HEK293T (cell line): ENCODE measurements around the gene MKX.

Experiments
- BHLHE40 ChIP-seq: fragments of 450-650 bp; IDR thresholded peaks from 2 replicates; pipeline ENCODE4 v1.6.1; 2016; ENCODE audit warnings: mild to moderate bottlenecking, moderate library complexity, borderline replicate concordance
- SUZ12 ChIP-seq: fragments of 450-650 bp; IDR thresholded peaks from 2 replicates; pipeline ENCODE4 v1.6.1; 2016; ENCODE audit warnings: mild to moderate bottlenecking

DNA sequence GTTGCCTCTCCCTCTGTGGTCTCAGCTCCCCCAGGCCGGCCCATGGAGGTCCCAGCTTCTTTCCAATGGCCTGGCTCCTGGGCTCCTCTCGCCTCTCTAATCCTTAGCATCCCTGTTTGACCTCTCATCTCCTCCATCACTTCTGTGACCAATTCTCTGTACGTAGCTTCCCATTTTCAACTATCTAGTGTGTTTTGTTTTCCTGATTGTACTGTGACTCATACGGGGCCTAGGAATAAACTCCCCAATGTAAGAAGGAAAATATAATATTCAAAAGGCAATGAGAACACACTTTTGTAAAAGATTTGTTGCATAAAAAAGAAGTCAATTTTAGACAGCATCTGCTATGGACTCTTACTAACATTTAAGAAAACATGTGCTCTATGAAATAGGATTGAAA is 90.3 kb downstream of the MKX start:
- TF ChIP-seq BHLHE40 (no peak), SUZ12 (no peak)
